SK-N-SH (cell line): Measurements from ENCODE around the gene LIX1. TPM values are rescaled to one million over a fixed set of nuclear protein-coding genes. Genes with fewer than 3 reads are reported as not detected.

ENCODE experiments used
- CTCF ChIA-PET: fragments of 300-600, 350-600 bp; formaldehyde crosslinking; extraction: SDS; loops from one replicate; lab custom pipeline; 2021; lab: Yijun Ruan, JAX
- POLR2A ChIA-PET: fragments of 350-600 bp; sonication (Branson Sonifier 250); formaldehyde crosslinking; extraction: SDS; loops from one replicate; lab custom pipeline; 2020; ENCODE audit warnings: antibody characterized with exemption, inconsistent platforms; lab: Yijun Ruan, JAX
- DNase-seq: peaks from one replicate; pipeline ENCODE4 v3.0.0; 2012
- H2AFZ ChIP-seq: fragments of 200-600 bp; sonication (generic); 2 replicates; pipeline ENCODE4 v1.8.1; 2016; ENCODE audit warnings: antibody characterized with exemption, mild to moderate bottlenecking, low read depth
- H3F3A ChIP-seq: fragments of 200-600 bp; sonication (generic); replicated peaks from 2 replicates; pipeline ENCODE3; 2016; ENCODE audit warnings: antibody characterized with exemption, mild to moderate bottlenecking; ENCODE audit not compliant: insufficient read depth
- H3K27ac ChIP-seq, 2 experiments: fragments of 200-500 bp in 1 of 2; fragments of 200-600 bp in 1 of 2; sonication (Bioruptor generic) in 1 of 2; sonication (generic), shearing (Covaris generic) in 1 of 2; 2 replicates each; pipeline versions ENCODE4 v1.5.1 to v1.6.1; 2014 to 2016; ENCODE audit warnings: low read depth in 2 of 2, inconsistent platforms in 1 of 2, low read length in 1 of 2, mild to moderate bottlenecking in 1 of 2, mixed read lengths in 1 of 2
- H3K27me3 ChIP-seq: fragments of 200-600 bp; sonication (generic), shearing (Covaris generic); 2 replicates; pipeline ENCODE4 v1.6.1; 2016; ENCODE audit warnings: mixed run types; ENCODE audit not compliant: insufficient read depth
- H3K36me3 ChIP-seq, 2 experiments: fragments of 200-500 bp in 1 of 2; fragments of 200-600 bp in 1 of 2; sonication (Bioruptor generic) in 1 of 2; sonication (generic) in 1 of 2; replicated peaks in 1 of 2; 2 replicates each; pipeline versions ENCODE3 to v1.5.1; 2014 to 2016; ENCODE audit warnings: low read length in 1 of 2, mild to moderate bottlenecking in 1 of 2; ENCODE audit not compliant: insufficient read depth in 2 of 2, control insufficient read depth in 1 of 2
- H3K4me1 ChIP-seq, 2 experiments: fragments of 200-500 bp in 1 of 2; fragments of 200-600 bp in 1 of 2; sonication (Bioruptor generic) in 1 of 2; sonication (generic), shearing (Covaris generic) in 1 of 2; 2 replicates each; pipeline versions ENCODE4 v1.5.1 to v1.6.1; 2014 to 2016; ENCODE audit warnings: low read depth in 1 of 2, low read length in 1 of 2, mixed run types in 1 of 2; ENCODE audit not compliant: insufficient read depth in 2 of 2, control insufficient read depth in 1 of 2
- H3K4me2 ChIP-seq: fragments of 200-600 bp; sonication (generic), shearing (Covaris generic); 2 replicates; pipeline ENCODE4 v1.6.1; 2017; ENCODE audit warnings: mixed run types
- H3K4me3 ChIP-seq, 2 experiments: fragments of 200-500 bp in 1 of 2; fragments of 200-600 bp in 1 of 2; sonication (Bioruptor generic) in 1 of 2; sonication (generic), shearing (Covaris generic) in 1 of 2; 2 replicates each; pipeline versions ENCODE4 v1.5.1 to v1.8.1; 2014 to 2016; ENCODE audit warnings: low read depth in 2 of 2, inconsistent platforms in 1 of 2, low read length in 1 of 2, mild to moderate bottlenecking in 1 of 2, mixed read lengths in 1 of 2, moderate library complexity in 1 of 2
- H3K79me2 ChIP-seq: fragments of 200-600 bp; sonication (generic); 2 replicates; pipeline ENCODE4 v1.8.1; 2017; ENCODE audit warnings: mild to moderate bottlenecking; ENCODE audit not compliant: insufficient read depth
- H3K9ac ChIP-seq: fragments of 200-600 bp; sonication (generic); 2 replicates; pipeline ENCODE4 v1.6.1; 2017; ENCODE audit warnings: mixed run types
- H3K9me2 ChIP-seq: fragments of 200-600 bp; sonication (generic); 2 replicates; pipeline ENCODE4 v1.6.1; 2017; ENCODE audit warnings: mixed run types
- H3K9me3 ChIP-seq: fragments of 200-600 bp; sonication (generic); 2 replicates; pipeline ENCODE4 v1.6.1; 2017; ENCODE audit warnings: mixed run types, mild to moderate bottlenecking, moderate library complexity
- H4K20me1 ChIP-seq: fragments of 200-600 bp; sonication (generic); 2 replicates; pipeline ENCODE4 v1.6.1; 2017; ENCODE audit warnings: mild to moderate bottlenecking, mixed run types; ENCODE audit not compliant: insufficient read depth
- EP300 ChIP-seq, 2 experiments: IDR thresholded peaks; 2 replicates each; pipeline versions ENCODE4 v1.4.0 to v1.6.1; 2012; ENCODE audit warnings: borderline replicate concordance in 1 of 2, low read depth in 1 of 2, low read length in 1 of 2
- EZH2phosphoT487 ChIP-seq: fragments of 200-600 bp; sonication (generic); IDR thresholded peaks from 2 replicates; pipeline ENCODE4 v1.6.1; 2017; ENCODE audit warnings: low read depth, mixed run types, mild to moderate bottlenecking, antibody characterized with exemption, moderate library complexity, borderline replicate concordance
- FOXM1 ChIP-seq: IDR thresholded peaks from 2 replicates; pipeline ENCODE4 v1.4.0; 2012; ENCODE audit warnings: low read depth, mild to moderate bottlenecking
- GABPA ChIP-seq: IDR thresholded peaks from 2 replicates; pipeline ENCODE4 v1.4.0; 2012; ENCODE audit warnings: low read depth, mild to moderate bottlenecking
- JUND ChIP-seq: IDR thresholded peaks from 2 replicates; pipeline ENCODE4 v1.4.0; 2012
- NFIC ChIP-seq: IDR thresholded peaks from 2 replicates; pipeline ENCODE4 v1.4.0; 2012; ENCODE audit warnings: borderline replicate concordance
- RAD21 ChIP-seq: IDR thresholded peaks from 2 replicates; pipeline ENCODE4 v1.6.1; 2012; ENCODE audit warnings: mild to moderate bottlenecking, low read length
- RXRA ChIP-seq: IDR thresholded peaks from 2 replicates; pipeline ENCODE4 v1.4.0; 2012; ENCODE audit warnings: low read depth, mild to moderate bottlenecking, borderline replicate concordance
- SMC3 ChIP-seq: IDR thresholded peaks from 2 replicates; pipeline ENCODE4 v1.6.1; 2012; ENCODE audit warnings: low read depth, low read length, improper control_type of control experiment
- TEAD4 ChIP-seq: IDR thresholded peaks from 2 replicates; pipeline ENCODE4 v1.4.0; 2012; ENCODE audit warnings: mild to moderate bottlenecking, borderline replicate concordance; ENCODE audit not compliant: insufficient read depth
- YY1 ChIP-seq: IDR thresholded peaks from 2 replicates; pipeline ENCODE4 v1.4.0; 2012; ENCODE audit warnings: low read depth, mild to moderate bottlenecking
- WGBS: methylation state at CpG from one replicate; pipeline ENCODE4 v1.1.6; 2017; ENCODE audit warnings: low lambda C conversion rate; 5-methylcytosine and 5-hydroxymethylcytosine counted together
- polyA plus RNA-seq, 3 experiments: library from polyadenylated mRNA; depleted of rRNA; stranded (reverse); fragments of >200 nt; gene quantifications; 2 replicates each; pipeline ENCODE4 v1.2.3, GENCODE V29; 2012
- TF ChIP-seq, protein P1 (sequence below): IDR thresholded peaks from 2 replicates; pipeline ENCODE4 v1.4.0; 2012; ENCODE audit warnings: low read depth, borderline replicate concordance
- TF ChIP-seq, protein P2 (sequence below): IDR thresholded peaks from 2 replicates; pipeline ENCODE4 v1.4.0; 2012; ENCODE audit warnings: low read depth, borderline replicate concordance
- TF ChIP-seq, protein P3 (sequence below): IDR thresholded peaks from 2 replicates; pipeline ENCODE4; 2012

Gene LIX1
- polyA plus RNA-seq, 1 of the 3 experiments (the other 2 are of a cell fraction), result not detected

GRCh38 chr5:97096846-97097245 is 45.6 kb downstream of the LIX1 start:
- CTCF ChIA-PET, result interaction anchor here (1.2 kb wide), 1 partner anchor 345 kb away, joined by 3 read pairs; no protein-coding TSS in a partner anchor
- Histone ChIP-seq H3K36me3 (no peaks in the 10 kb centered on the region), H3K9ac (no peak overlapping the region), H4K20me1 (no peaks in the 10 kb centered on the region), H3K27ac (no peak overlapping the region), H3F3A (no peaks in the 10 kb centered on the region), H3K4me1 (no peaks in the 10 kb centered on the region; a peak in 2 of 4 replicates)
- no peak for DNase-seq
- TF ChIP-seq, protein P1, sequence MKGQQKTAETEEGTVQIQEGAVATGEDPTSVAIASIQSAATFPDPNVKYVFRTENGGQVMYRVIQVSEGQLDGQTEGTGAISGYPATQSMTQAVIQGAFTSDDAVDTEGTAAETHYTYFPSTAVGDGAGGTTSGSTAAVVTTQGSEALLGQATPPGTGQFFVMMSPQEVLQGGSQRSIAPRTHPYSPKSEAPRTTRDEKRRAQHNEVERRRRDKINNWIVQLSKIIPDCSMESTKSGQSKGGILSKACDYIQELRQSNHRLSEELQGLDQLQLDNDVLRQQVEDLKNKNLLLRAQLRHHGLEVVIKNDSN, result no peak
- no peak for TF ChIP-seq EZH2phosphoT487
- TF ChIP-seq SMC3, result no peak
- TF ChIP-seq EP300 (IDR thresholded peaks at IDR 0.05; ENCODE audit: borderline replicate concordance in 1 of 2, low read depth in 1 of 2, low read length in 1 of 2), result no peak
- TF ChIP-seq, protein P2, sequence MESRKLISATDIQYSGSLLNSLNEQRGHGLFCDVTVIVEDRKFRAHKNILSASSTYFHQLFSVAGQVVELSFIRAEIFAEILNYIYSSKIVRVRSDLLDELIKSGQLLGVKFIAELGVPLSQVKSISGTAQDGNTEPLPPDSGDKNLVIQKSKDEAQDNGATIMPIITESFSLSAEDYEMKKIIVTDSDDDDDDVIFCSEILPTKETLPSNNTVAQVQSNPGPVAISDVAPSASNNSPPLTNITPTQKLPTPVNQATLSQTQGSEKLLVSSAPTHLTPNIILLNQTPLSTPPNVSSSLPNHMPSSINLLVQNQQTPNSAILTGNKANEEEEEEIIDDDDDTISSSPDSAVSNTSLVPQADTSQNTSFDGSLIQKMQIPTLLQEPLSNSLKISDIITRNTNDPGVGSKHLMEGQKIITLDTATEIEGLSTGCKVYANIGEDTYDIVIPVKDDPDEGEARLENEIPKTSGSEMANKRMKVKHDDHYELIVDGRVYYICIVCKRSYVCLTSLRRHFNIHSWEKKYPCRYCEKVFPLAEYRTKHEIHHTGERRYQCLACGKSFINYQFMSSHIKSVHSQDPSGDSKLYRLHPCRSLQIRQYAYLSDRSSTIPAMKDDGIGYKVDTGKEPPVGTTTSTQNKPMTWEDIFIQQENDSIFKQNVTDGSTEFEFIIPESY, result no peak
- no peak for TF ChIP-seq RXRA
- no peak for TF ChIP-seq GABPA
- TF ChIP-seq FOXM1, result no peak
- no peak for TF ChIP-seq TEAD4
- TF ChIP-seq, all 33 proteins: peak for 0
- Histone ChIP-seq H3K9me3 (no peaks in the 10 kb centered on the region), H3K4me2 (no peak overlapping the region), H3K4me3 (no peak overlapping the region), H2AFZ (no peak overlapping the region), H3K27me3 (no peaks in the 10 kb centered on the region), H3K79me2 (no peaks in the 10 kb centered on the region), H3K9me2 (no peaks in the 10 kb centered on the region)
- POLR2A ChIA-PET, result no interaction called here

GRCh38 chr5:97096191-97096590 is 46.2 kb downstream of the LIX1 start:
- Histone ChIP-seq H3K9me3 (no peaks in the 10 kb centered on the region), H3K27ac (no peak overlapping the region), H3K4me2 (no peak overlapping the region), H3K36me3 (no peaks in the 10 kb centered on the region), H3F3A (no peaks in the 10 kb centered on the region), H2AFZ (no peak overlapping the region), H3K4me3 (no peak overlapping the region), H3K27me3 (no peaks in the 10 kb centered on the region), H3K4me1 (no peaks in the 10 kb centered on the region; a peak in 2 of 4 replicates), H3K79me2 (no peaks in the 10 kb centered on the region), H3K9me2 (no peaks in the 10 kb centered on the region), H4K20me1 (no peaks in the 10 kb centered on the region), H3K9ac (no peak overlapping the region)
- 79% methylated on average over 5 of the region's 5 CpGs for WGBS
- TF ChIP-seq, protein P3, sequence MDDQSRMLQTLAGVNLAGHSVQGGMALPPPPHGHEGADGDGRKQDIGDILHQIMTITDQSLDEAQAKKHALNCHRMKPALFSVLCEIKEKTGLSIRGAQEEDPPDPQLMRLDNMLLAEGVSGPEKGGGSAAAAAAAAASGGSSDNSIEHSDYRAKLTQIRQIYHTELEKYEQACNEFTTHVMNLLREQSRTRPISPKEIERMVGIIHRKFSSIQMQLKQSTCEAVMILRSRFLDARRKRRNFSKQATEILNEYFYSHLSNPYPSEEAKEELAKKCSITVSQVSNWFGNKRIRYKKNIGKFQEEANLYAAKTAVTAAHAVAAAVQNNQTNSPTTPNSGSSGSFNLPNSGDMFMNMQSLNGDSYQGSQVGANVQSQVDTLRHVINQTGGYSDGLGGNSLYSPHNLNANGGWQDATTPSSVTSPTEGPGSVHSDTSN, result 0 out of 2 replicates have a peak, but pooled peaks have one; percentile 13
- no peak for TF ChIP-seq RAD21
- TF ChIP-seq NFIC, result no peak
- TF ChIP-seq YY1, result no peak
- no peak for TF ChIP-seq JUND
- DNase-seq, result no peak
- POLR2A ChIA-PET, result no interaction called here
- CTCF ChIA-PET, result no interaction called here
